Liver (tissue), 9 donors: ENCODE measurements around the gene SYNPO2. TPM values are rescaled to one million over a fixed set of nuclear protein-coding genes. Genes with fewer than 3 reads are reported as not detected.
"Not testable (repeated sequence)": the region's sequence is repeated elsewhere in the genome, so short reads cannot be mapped to it uniquely, and the experiment has no call there.

Source experiments
- DNase-seq: peaks from one replicate; pipeline ENCODE4 v3.0.0-alpha.2; 2017; ENCODE audit warnings: low spot score
- H3K27ac ChIP-seq, 2 donors: one replicate each; pipeline ENCODE4 v1.7.0; 2013; ENCODE audit warnings: inconsistent platforms in 2 of 2, low read length in 2 of 2, control low read depth in 1 of 2, low read depth in 1 of 2, mild to moderate bottlenecking in 1 of 2
- H3K27me3 ChIP-seq, 4 donors: one replicate each; pipeline versions ENCODE4 v1.6.1 to v1.7.0; 2013; ENCODE audit warnings: low read length in 3 of 4, inconsistent platforms in 1 of 4, mild to moderate bottlenecking in 1 of 4, moderate library complexity in 1 of 4; ENCODE audit not compliant: control insufficient read depth in 4 of 4, insufficient read depth in 4 of 4
- H3K36me3 ChIP-seq, 4 donors: one replicate each; pipeline versions ENCODE4 v1.6.1 to v1.7.0; 2013; ENCODE audit warnings: low read length in 3 of 4, mild to moderate bottlenecking in 3 of 4, low read depth in 1 of 4, moderate library complexity in 1 of 4; ENCODE audit not compliant: control insufficient read depth in 4 of 4, insufficient read depth in 3 of 4
- H3K4me1 ChIP-seq, 4 donors: one replicate each; pipeline versions ENCODE4 v1.6.1 to v1.7.0; 2013; ENCODE audit warnings: low read length in 3 of 4, mild to moderate bottlenecking in 3 of 4, moderate library complexity in 1 of 4; ENCODE audit not compliant: control insufficient read depth in 4 of 4, insufficient read depth in 4 of 4
- H3K4me3 ChIP-seq, 3 donors: one replicate each; pipeline versions ENCODE4 v1.6.1 to v1.7.0; 2013; ENCODE audit warnings: low read length in 3 of 3, control low read depth in 1 of 3, low read depth in 1 of 3, mild to moderate bottlenecking in 1 of 3
- H3K9ac ChIP-seq, 2 donors: one replicate each; pipeline ENCODE4 v1.7.0; 2013; ENCODE audit warnings: low read length in 2 of 2, mild to moderate bottlenecking in 2 of 2, moderate library complexity in 2 of 2, control low read depth in 1 of 2, low read depth in 1 of 2
- H3K9me3 ChIP-seq, 4 donors: one replicate each; pipeline versions ENCODE4 v1.6.1 to v1.7.0; 2013; ENCODE audit warnings: low read length in 3 of 4; ENCODE audit not compliant: control insufficient read depth in 4 of 4
- ATF3 ChIP-seq: IDR thresholded peaks from 2 replicates; pipeline ENCODE4 v1.6.1; 2016; ENCODE audit warnings: antibody characterized with exemption
- CTCF ChIP-seq: fragments of 150-350 bp; IDR thresholded peaks from 2 replicates; pipeline ENCODE4 v1.5.1; 2017; ENCODE audit warnings: improper control_type of control experiment, low read depth, low read length; ENCODE audit not compliant: missing input control
- EGR1 ChIP-seq, 2 donors: IDR thresholded peaks; 2 replicates each; pipeline ENCODE4 v1.6.1; 2016 to 2018; ENCODE audit warnings: antibody characterized with exemption in 2 of 2, low read depth in 2 of 2
- FOXA1 ChIP-seq: IDR thresholded peaks from 2 replicates; pipeline ENCODE4 v1.6.1; 2016; ENCODE audit warnings: antibody characterized with exemption
- GABPA ChIP-seq, 2 donors: IDR thresholded peaks in 1 of 2; conservative IDR thresholded peaks in 1 of 2; 2 replicates each; pipeline ENCODE4 v1.6.1; 2016; ENCODE audit warnings: antibody characterized with exemption in 2 of 2, mild to moderate bottlenecking in 1 of 2, moderate library complexity in 1 of 2
- HNF4A ChIP-seq, 2 donors: conservative IDR thresholded peaks; 2 replicates each; pipeline ENCODE4 v1.6.1; 2016; ENCODE audit warnings: antibody characterized with exemption in 2 of 2, mild to moderate bottlenecking in 2 of 2
- HNF4G ChIP-seq: IDR thresholded peaks from 2 replicates; pipeline ENCODE4 v1.6.1; 2016; ENCODE audit warnings: antibody characterized with exemption
- JUND ChIP-seq, 2 donors: IDR thresholded peaks; 2 replicates each; pipeline ENCODE4 v1.6.1; 2016; ENCODE audit warnings: antibody characterized with exemption in 2 of 2
- MAX ChIP-seq: IDR thresholded peaks from 2 replicates; pipeline ENCODE4 v1.6.1; 2016; ENCODE audit warnings: antibody characterized with exemption
- RAD21 ChIP-seq, 2 donors: IDR thresholded peaks; 2 replicates each; pipeline ENCODE4 v1.6.1; 2016; ENCODE audit warnings: antibody characterized with exemption in 2 of 2, mild to moderate bottlenecking in 2 of 2
- RXRA ChIP-seq, 2 donors: IDR thresholded peaks; 2 replicates each; pipeline ENCODE4 v1.6.1; 2017 to 2018; ENCODE audit warnings: antibody characterized with exemption in 2 of 2, mild to moderate bottlenecking in 1 of 2
- SP1 ChIP-seq: IDR thresholded peaks from 2 replicates; pipeline ENCODE4 v1.6.1; 2018; ENCODE audit warnings: antibody characterized with exemption, mild to moderate bottlenecking
- TAF1 ChIP-seq: conservative IDR thresholded peaks from 2 replicates; pipeline ENCODE4 v1.6.1; 2016; ENCODE audit warnings: antibody characterized with exemption, mild to moderate bottlenecking
- YY1 ChIP-seq: IDR thresholded peaks from 2 replicates; pipeline ENCODE4 v1.6.1; 2016; ENCODE audit warnings: antibody characterized with exemption, mild to moderate bottlenecking
- WGBS: extraction: QIAGEN DNeasy Blood & Tissue Kit; methylation state at CpG from one replicate; pipeline ENCODE4 v1.1.7; 2013; 5-methylcytosine and 5-hydroxymethylcytosine counted together
- polyA plus RNA-seq, 2 donors: library from polyadenylated mRNA; stranded (reverse) in 1 of 2; unstranded in 1 of 2; fragments of 200-250 nt in 1 of 2; fragments of >200 nt in 1 of 2; fragmentation: Nextera tagmentation in 1 of 2; extraction: Ambion mirVana in 1 of 2; gene quantifications; one replicate each; pipeline versions ENCODE4 v1.2.1 to v1.2.3, GENCODE V29; 2013 to 2015
- total RNA-seq, 2 donors: library from RNA; depleted of rRNA; stranded (reverse); fragments of >200 nt; gene quantifications; one replicate each; pipeline ENCODE4 v1.2.3, GENCODE V29; 2014
- TF ChIP-seq, protein P1 (sequence below): IDR thresholded peaks from 2 replicates; pipeline ENCODE4 v1.6.1; 2016; ENCODE audit warnings: antibody characterized with exemption, mild to moderate bottlenecking
- donor health status: healthy.
- donor health status: healthy.
- donor health status: healthy.
- donor health status: healthy.
- donor health status: healthy.

The SYNPO2 gene
- total and polyA plus RNA-seq, 4 donors, result 2.4 to 10.9 (median 3.4) TPM

DNA sequence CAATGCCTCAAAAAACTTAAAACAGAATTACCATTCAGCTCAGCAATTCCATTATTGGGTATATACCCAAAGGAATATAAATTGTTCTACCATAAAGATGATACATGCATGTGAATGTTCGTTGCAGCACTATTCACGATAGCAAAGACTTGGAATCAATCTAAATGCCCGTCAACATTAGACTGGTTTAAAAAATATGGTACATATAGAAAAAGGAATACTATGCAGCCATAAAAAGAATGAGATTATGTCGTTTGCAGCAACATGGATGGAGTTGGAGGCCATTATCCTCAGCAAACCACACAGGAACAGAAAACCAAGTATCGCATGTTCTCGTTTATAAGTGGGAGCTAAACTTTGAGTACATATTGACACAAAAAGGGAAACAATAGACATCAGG is 10.9 kb upstream of the SYNPO2 start:
- no peak overlapping the region for H3K4me3 ChIP-seq
- H3K27ac ChIP-seq, result no peak overlapping the region
- no peaks in the 10 kb centered on the region for H3K4me1 ChIP-seq
- no peak overlapping the region for H3K9ac ChIP-seq
- TF ChIP-seq HNF4A (conservative IDR thresholded peaks at IDR 0.05), result no peak
- no peaks in the 10 kb centered on the region for H3K36me3 ChIP-seq
- WGBS, result 94% methylated on average over 6 of the region's 6 CpGs
- peaks cover 0 to 3% (median 0%) of the 10 kb centered on the region in 4 donors for H3K9me3 ChIP-seq
- DNase-seq, result no peak
- H3K27me3 ChIP-seq, result no peaks in the 10 kb centered on the region

DNA sequence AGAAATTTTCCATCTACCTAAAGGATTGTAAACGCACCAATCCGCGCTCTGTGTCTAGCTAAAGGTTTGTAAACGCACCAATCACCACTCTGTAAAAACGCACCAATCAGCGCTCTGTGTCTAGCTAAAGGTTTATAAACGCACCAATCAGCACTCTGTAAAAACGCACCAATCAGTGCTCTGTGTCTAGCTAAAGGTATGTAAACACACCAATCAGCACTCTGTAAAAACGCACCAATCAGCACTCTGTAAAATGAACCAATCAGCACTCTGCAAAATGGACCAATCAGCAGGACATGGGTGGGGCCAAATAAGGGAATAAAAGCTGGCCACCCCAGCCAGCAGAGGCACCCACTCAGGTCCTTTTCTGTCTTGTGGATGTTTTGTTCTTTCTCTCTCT is 10.1 kb upstream of the SYNPO2 start:
- H3K9me3 ChIP-seq, H3K36me3 ChIP-seq, H3K27ac ChIP-seq, H3K4me3 ChIP-seq, DNase-seq, H3K27me3 ChIP-seq, H3K9ac ChIP-seq, H3K4me1 ChIP-seq: not testable (repeated sequence)
- 96% methylated on average over 9 of the region's 9 CpGs for WGBS

DNA sequence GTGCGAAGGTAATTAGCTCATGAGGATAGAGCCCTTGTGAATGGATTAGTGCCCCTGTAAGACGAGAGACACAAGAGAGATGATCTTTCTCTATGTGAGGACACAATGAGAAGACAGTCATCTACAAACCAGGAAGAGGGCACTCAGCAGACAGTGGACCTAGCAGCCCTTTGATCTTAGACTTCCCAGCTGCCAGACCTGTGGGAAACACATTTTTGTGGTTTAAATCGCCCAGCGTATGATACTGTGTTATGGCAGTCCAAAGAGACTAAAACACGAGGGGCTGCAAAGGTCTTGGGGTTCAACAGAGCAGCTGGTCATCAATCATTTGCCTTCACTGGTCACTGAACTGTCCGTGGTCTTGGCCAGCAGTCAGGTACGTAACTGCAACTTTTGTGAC is 9.2 kb upstream of the SYNPO2 start:
- Histone ChIP-seq H3K4me3 (no peak overlapping the region), H3K9ac (no peak overlapping the region), H3K36me3 (no peaks in the 10 kb centered on the region), H3K27ac (no peak overlapping the region), H3K4me1 (no peaks in the 10 kb centered on the region), H3K9me3 (peaks cover 0 to 3% (median 0%) of the 10 kb centered on the region in 4 donors), H3K27me3 (no peaks in the 10 kb centered on the region)
- WGBS, result 90% methylated on average over 7 of the region's 7 CpGs
- TF ChIP-seq GABPA (IDR thresholded peaks at IDR 0.05 in 1 of 2, conservative IDR thresholded peaks at IDR 0.05 in 1 of 2), result no peak
- no peak for TF ChIP-seq SP1
- TF ChIP-seq CTCF, result no peak
- TF ChIP-seq YY1, result no peak
- TF ChIP-seq EGR1 (IDR thresholded peaks at IDR 0.05; ENCODE audit: low read depth in 2 of 2), result no peak
- TF ChIP-seq FOXA1, result no peak
- no peak for DNase-seq

- DNase-seq, result no peak
- TF ChIP-seq JUND (IDR thresholded peaks at IDR 0.05) (no peak), MAX (no peak), RAD21 (IDR thresholded peaks at IDR 0.05) (no peak), TAF1 (no peak), GABPA (IDR thresholded peaks at IDR 0.05 in 1 of 2, conservative IDR thresholded peaks at IDR 0.05 in 1 of 2) (no peak), HNF4G (no peak), RXRA (IDR thresholded peaks at IDR 0.05) (no peak), CTCF (no peak), SP1 (no peak), HNF4A (conservative IDR thresholded peaks at IDR 0.05) (no peak), ATF3 (no peak), FOXA1 (no peak)
- TF ChIP-seq, protein P1, sequence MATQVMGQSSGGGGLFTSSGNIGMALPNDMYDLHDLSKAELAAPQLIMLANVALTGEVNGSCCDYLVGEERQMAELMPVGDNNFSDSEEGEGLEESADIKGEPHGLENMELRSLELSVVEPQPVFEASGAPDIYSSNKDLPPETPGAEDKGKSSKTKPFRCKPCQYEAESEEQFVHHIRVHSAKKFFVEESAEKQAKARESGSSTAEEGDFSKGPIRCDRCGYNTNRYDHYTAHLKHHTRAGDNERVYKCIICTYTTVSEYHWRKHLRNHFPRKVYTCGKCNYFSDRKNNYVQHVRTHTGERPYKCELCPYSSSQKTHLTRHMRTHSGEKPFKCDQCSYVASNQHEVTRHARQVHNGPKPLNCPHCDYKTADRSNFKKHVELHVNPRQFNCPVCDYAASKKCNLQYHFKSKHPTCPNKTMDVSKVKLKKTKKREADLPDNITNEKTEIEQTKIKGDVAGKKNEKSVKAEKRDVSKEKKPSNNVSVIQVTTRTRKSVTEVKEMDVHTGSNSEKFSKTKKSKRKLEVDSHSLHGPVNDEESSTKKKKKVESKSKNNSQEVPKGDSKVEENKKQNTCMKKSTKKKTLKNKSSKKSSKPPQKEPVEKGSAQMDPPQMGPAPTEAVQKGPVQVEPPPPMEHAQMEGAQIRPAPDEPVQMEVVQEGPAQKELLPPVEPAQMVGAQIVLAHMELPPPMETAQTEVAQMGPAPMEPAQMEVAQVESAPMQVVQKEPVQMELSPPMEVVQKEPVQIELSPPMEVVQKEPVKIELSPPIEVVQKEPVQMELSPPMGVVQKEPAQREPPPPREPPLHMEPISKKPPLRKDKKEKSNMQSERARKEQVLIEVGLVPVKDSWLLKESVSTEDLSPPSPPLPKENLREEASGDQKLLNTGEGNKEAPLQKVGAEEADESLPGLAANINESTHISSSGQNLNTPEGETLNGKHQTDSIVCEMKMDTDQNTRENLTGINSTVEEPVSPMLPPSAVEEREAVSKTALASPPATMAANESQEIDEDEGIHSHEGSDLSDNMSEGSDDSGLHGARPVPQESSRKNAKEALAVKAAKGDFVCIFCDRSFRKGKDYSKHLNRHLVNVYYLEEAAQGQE, result no peak
These were observed 7.0 kb upstream of the SYNPO2 start for GRCh38 chr4:118881512-118882146.

More at GRCh38 chr4:118881512-118882146, 7.0 kb upstream of the SYNPO2 start:
- WGBS, result 85% methylated on average over 12 of the region's 12 CpGs
- no peaks in the 10 kb centered on the region for H3K36me3 ChIP-seq
- H3K9ac ChIP-seq, result no peak overlapping the region
- peaks cover 0 to 6% (median 1%) of the 10 kb centered on the region in 4 donors for H3K4me1 ChIP-seq
- no peak overlapping the region for H3K27ac ChIP-seq
- H3K9me3 ChIP-seq, result peaks cover 0 to 3% (median 0%) of the 10 kb centered on the region in 4 donors
- no peak overlapping the region for H3K4me3 ChIP-seq
- no peaks in the 10 kb centered on the region for H3K27me3 ChIP-seq
